ENCODE measurements around the gene PDP2. TPM values are rescaled to one million over a fixed set of nuclear protein-coding genes. Genes with fewer than 3 reads are reported as not detected.
A peak's percentile ranks its signal among the peaks of the same experiment; 100 is the strongest.

PDP2 gene
- polyA plus RNA-seq, 1 of the 3 experiments (the other 2 are of a cell fraction) = 4.7 TPM

DNA sequence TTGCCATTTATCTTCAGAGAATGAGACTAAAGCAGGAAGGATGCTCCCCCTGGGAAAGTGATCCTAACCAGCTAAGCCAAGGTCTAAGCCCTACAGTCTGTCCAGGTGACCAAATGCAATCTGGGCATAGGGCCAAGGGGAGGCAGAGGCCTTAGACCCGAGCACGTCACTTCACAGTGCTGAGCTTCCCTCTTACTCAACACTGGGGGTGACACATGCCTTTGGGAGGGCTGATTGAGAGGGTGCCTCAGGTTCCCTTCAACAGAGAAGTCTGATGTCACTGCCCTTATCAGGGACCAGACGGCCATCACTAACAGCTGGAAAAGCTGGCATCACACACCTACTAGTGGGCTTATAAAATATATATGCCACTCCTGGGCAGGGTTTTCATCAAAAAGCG lies 49.9 kb downstream of the PDP2 start:
- TF ChIP-seq SMC3 (IDR thresholded peaks at IDR 0.05; ENCODE audit: low read depth, low read length) (no peak), POLR2AphosphoS5 (IDR thresholded peaks at IDR 0.05; ENCODE audit: low read depth, low read length) (no peak), ELF1 (IDR thresholded peaks at IDR 0.05) (no peak), NFIC (IDR thresholded peaks at IDR 0.05; ENCODE audit: borderline replicate concordance) (peak; percentile 34; the same call in 1 of the 2 replicates)
- Histone ChIP-seq H3K9me2 (no peaks in the 10 kb centered on the region), H3K36me3 (replicated peaks in 1 of 2; ENCODE audit: control insufficient read depth in 1 of 2, insufficient read depth in 2 of 2, low read length in 1 of 2) (peaks cover 0 to 3% of the 10 kb centered on the region in 2 experiments), H3K27me3 (ENCODE audit: insufficient read depth) (no peaks in the 10 kb centered on the region), H3K9me3 (no peaks in the 10 kb centered on the region), H3K4me3 (ENCODE audit: low read depth in 2 of 2, low read length in 1 of 2) (no peak overlapping the region), H4K20me1 (ENCODE audit: insufficient read depth) (no peaks in the 10 kb centered on the region), H3F3A (replicated peaks; ENCODE audit: insufficient read depth) (peaks cover 18% of the 10 kb centered on the region), H2AFZ (ENCODE audit: low read depth) (no peak overlapping the region), H3K27ac (ENCODE audit: low read depth in 2 of 2, low read length in 1 of 2) (no peak overlapping the region), H3K4me2 (no peak overlapping the region), H3K79me2 (ENCODE audit: insufficient read depth) (peaks cover 31% of the 10 kb centered on the region), H3K9ac (no peak overlapping the region), H3K4me1 (ENCODE audit: control insufficient read depth in 1 of 2, insufficient read depth in 2 of 2, low read depth in 1 of 2, low read length in 1 of 2) (peaks cover 17 to 20% of the 10 kb centered on the region in 2 experiments; a peak in 3 of 4 replicates)
- CTCF ChIA-PET = interaction anchor here (0.6 to 1.2 kb wide), 4 partner anchors 17 to 62 kb away, joined by 3 to 10 read pairs (median 3); no protein-coding TSS in a partner anchor
- WGBS (ENCODE audit: low lambda C conversion rate) = 61% methylated on average over 4 of the region's 4 CpGs
- no peak for DNase-seq
- POLR2A ChIA-PET = interaction anchor here (1.1 kb wide), 1 partner anchor 27 kb away, joined by 3 read pairs; no protein-coding TSS in a partner anchor

DNA sequence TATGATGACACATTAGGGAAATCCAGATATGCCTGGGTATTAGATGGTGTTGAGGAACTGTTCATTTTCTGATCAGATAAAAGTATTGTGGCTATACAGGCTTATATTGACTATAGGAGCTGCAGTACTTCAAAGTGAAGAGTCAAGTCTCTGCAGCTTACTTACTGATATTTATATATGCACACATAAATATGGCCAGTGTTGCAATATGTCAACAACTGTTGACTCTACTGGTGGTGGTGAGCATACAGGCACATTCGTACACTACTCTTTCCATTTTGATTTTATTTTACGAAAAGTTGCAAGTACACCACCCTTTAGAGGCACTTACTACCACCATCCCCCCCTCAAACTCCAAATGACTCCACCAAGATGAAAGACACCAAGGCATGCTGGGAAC lies 51.4 kb downstream of the PDP2 start:
- POLR2A ChIA-PET = interaction anchor here (1.1 kb wide), 1 partner anchor 22 kb away, joined by 3 read pairs; no protein-coding TSS in a partner anchor
- no peak for TF ChIP-seq YY1 (IDR thresholded peaks at IDR 0.05; ENCODE audit: low read depth)
- TF ChIP-seq, protein P1, sequence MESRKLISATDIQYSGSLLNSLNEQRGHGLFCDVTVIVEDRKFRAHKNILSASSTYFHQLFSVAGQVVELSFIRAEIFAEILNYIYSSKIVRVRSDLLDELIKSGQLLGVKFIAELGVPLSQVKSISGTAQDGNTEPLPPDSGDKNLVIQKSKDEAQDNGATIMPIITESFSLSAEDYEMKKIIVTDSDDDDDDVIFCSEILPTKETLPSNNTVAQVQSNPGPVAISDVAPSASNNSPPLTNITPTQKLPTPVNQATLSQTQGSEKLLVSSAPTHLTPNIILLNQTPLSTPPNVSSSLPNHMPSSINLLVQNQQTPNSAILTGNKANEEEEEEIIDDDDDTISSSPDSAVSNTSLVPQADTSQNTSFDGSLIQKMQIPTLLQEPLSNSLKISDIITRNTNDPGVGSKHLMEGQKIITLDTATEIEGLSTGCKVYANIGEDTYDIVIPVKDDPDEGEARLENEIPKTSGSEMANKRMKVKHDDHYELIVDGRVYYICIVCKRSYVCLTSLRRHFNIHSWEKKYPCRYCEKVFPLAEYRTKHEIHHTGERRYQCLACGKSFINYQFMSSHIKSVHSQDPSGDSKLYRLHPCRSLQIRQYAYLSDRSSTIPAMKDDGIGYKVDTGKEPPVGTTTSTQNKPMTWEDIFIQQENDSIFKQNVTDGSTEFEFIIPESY (IDR thresholded peaks at IDR 0.05; ENCODE audit: borderline replicate concordance, low read depth) = no peak
- TF ChIP-seq CHD2 (IDR thresholded peaks at IDR 0.05; ENCODE audit: low read length, partially characterized antibody) = no peak
- no peak for TF ChIP-seq JUND (IDR thresholded peaks at IDR 0.05)
- no peak for TF ChIP-seq NRF1 (IDR thresholded peaks at IDR 0.05; ENCODE audit: low read depth, low read length)
- TF ChIP-seq, protein P2, sequence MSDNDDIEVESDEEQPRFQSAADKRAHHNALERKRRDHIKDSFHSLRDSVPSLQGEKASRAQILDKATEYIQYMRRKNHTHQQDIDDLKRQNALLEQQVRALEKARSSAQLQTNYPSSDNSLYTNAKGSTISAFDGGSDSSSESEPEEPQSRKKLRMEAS (IDR thresholded peaks at IDR 0.05; ENCODE audit: low read depth) = no peak
- TF ChIP-seq EP300 (IDR thresholded peaks at IDR 0.05; ENCODE audit: borderline replicate concordance in 1 of 2, low read depth in 1 of 2, low read length in 1 of 2) = no peak
- no peak for TF ChIP-seq FOXM1 (IDR thresholded peaks at IDR 0.05; ENCODE audit: low read depth)
- TF ChIP-seq, protein P3, sequence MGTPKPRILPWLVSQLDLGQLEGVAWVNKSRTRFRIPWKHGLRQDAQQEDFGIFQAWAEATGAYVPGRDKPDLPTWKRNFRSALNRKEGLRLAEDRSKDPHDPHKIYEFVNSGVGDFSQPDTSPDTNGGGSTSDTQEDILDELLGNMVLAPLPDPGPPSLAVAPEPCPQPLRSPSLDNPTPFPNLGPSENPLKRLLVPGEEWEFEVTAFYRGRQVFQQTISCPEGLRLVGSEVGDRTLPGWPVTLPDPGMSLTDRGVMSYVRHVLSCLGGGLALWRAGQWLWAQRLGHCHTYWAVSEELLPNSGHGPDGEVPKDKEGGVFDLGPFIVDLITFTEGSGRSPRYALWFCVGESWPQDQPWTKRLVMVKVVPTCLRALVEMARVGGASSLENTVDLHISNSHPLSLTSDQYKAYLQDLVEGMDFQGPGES (IDR thresholded peaks at IDR 0.05; ENCODE audit: low read depth, low read length) = no peak
- TF ChIP-seq RCOR1 (IDR thresholded peaks at IDR 0.05; ENCODE audit: low read length) = no peak
- no peak for TF ChIP-seq SMC3 (IDR thresholded peaks at IDR 0.05; ENCODE audit: low read depth, low read length)
- TF ChIP-seq, protein P4, sequence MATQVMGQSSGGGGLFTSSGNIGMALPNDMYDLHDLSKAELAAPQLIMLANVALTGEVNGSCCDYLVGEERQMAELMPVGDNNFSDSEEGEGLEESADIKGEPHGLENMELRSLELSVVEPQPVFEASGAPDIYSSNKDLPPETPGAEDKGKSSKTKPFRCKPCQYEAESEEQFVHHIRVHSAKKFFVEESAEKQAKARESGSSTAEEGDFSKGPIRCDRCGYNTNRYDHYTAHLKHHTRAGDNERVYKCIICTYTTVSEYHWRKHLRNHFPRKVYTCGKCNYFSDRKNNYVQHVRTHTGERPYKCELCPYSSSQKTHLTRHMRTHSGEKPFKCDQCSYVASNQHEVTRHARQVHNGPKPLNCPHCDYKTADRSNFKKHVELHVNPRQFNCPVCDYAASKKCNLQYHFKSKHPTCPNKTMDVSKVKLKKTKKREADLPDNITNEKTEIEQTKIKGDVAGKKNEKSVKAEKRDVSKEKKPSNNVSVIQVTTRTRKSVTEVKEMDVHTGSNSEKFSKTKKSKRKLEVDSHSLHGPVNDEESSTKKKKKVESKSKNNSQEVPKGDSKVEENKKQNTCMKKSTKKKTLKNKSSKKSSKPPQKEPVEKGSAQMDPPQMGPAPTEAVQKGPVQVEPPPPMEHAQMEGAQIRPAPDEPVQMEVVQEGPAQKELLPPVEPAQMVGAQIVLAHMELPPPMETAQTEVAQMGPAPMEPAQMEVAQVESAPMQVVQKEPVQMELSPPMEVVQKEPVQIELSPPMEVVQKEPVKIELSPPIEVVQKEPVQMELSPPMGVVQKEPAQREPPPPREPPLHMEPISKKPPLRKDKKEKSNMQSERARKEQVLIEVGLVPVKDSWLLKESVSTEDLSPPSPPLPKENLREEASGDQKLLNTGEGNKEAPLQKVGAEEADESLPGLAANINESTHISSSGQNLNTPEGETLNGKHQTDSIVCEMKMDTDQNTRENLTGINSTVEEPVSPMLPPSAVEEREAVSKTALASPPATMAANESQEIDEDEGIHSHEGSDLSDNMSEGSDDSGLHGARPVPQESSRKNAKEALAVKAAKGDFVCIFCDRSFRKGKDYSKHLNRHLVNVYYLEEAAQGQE (IDR thresholded peaks at IDR 0.05; ENCODE audit: low read depth, low read length) = no peak
- no peak for TF ChIP-seq EZH2phosphoT487 (IDR thresholded peaks at IDR 0.05; ENCODE audit: borderline replicate concordance, low read depth)
- Histone ChIP-seq H3K36me3 (replicated peaks in 1 of 2; ENCODE audit: control insufficient read depth in 1 of 2, insufficient read depth in 2 of 2, low read length in 1 of 2) (peaks cover 0 to 3% of the 10 kb centered on the region in 2 experiments), H4K20me1 (ENCODE audit: insufficient read depth) (peaks cover 9% of the 10 kb centered on the region; the same call in 1 of the 2 replicates), H3K4me1 (ENCODE audit: control insufficient read depth in 1 of 2, insufficient read depth in 2 of 2, low read depth in 1 of 2, low read length in 1 of 2) (peaks cover 20 to 29% of the 10 kb centered on the region in 2 experiments; a peak in 3 of 4 replicates), H2AFZ (ENCODE audit: low read depth) (no peak overlapping the region), H3K9me3 (no peaks in the 10 kb centered on the region), H3F3A (replicated peaks; ENCODE audit: insufficient read depth) (peaks cover 18% of the 10 kb centered on the region), H3K9ac (no peak overlapping the region), H3K4me3 (ENCODE audit: low read depth in 2 of 2, low read length in 1 of 2) (no peak overlapping the region), H3K27me3 (ENCODE audit: insufficient read depth) (no peaks in the 10 kb centered on the region), H3K9me2 (no peaks in the 10 kb centered on the region), H3K79me2 (ENCODE audit: insufficient read depth) (peaks cover 46% of the 10 kb centered on the region), H3K27ac (ENCODE audit: low read depth in 2 of 2, low read length in 1 of 2) (no peak overlapping the region), H3K4me2 (no peak overlapping the region)
- CTCF ChIA-PET = interaction anchor here (1.2 to 4.2 kb wide), 2 partner anchors 20 to 37 kb away, joined by 3 to 35 read pairs; no protein-coding TSS in a partner anchor
- WGBS (ENCODE audit: low lambda C conversion rate) = 96% methylated on average over 2 of the region's 2 CpGs
- DNase-seq = no peak
